Hematopoietic multipotent progenitor cell treated with erythropoietin and hydrocortisone succinate and interleukin-3 and kit ligand, for 8 days (in vitro differentiated cells): ENCODE results near the gene EEF2K.

Experiments
- DNase-seq: peaks from one replicate; pipeline ENCODE4 v3.0.0-alpha.2; 2015

Gene EEF2K

DNA sequence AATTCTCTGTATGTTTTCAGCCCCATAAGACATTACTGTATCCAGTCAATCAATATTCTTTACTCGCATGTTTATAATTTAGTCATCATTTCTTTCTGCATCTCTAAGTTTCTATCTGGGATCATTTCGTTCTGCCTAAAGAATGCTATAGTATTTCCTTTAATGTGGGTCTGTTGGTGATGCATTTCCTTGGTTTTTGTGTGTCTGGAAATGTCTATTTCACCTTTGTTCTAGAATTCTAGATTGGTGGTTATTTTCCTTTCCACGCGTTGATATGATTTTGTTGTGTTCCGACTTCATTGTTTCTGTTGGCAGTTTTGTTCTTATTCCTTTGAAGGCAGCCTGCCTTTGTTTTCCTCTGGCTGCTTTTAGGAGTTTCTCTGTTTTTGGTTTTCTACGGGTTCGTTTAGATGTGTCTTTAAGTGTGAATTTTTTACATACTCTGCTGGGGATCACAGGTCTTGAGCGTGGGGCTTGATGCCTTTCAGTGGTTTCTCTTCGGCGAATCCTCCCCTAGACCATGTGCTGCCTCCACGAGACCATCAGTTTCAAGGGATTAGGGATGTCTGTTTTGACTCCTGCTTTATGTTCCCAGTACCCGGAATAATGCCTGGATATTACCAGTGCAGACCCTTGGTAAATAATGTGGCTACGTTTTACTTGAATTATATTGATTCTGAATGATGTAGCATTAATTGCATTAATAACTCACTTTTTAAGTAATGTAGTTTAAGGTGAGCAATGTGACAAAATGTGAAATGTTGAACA lies 114.7 kb downstream of the EEF2K start:
- no peak for DNase-seq

DNA sequence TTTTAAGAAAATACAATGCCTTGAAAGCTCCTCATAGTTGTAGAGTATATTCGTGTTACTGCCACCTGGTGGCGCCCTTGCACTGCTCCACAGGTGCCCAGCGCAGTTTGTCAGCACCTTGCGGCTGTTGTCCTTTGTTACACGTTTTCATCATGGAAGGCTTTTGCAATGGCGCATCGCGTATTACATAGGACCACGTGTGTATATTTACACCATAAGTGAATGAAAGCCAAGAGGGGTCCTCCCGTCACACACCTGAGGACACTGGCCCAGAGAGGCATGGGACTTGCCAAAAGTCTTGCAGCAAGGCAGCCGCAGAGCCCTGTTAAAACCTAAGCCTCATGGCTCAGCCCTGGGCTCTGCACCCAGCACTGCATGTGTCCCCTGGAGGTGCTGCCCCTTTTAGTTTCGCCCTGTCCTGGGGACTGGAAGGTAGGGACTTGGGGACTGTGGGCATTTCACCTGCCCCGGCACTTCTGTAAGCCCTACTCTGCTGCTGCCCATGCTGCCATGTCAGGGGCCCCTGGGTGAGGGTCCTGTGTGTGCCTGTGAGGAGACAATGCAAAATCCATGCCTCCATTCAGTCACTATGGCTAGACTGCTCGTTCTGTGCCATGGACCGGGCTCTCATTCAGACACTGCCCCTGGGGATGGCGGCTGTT lies 115.4 kb downstream of the EEF2K start:
- peak; percentile 63 for DNase-seq

DNA sequence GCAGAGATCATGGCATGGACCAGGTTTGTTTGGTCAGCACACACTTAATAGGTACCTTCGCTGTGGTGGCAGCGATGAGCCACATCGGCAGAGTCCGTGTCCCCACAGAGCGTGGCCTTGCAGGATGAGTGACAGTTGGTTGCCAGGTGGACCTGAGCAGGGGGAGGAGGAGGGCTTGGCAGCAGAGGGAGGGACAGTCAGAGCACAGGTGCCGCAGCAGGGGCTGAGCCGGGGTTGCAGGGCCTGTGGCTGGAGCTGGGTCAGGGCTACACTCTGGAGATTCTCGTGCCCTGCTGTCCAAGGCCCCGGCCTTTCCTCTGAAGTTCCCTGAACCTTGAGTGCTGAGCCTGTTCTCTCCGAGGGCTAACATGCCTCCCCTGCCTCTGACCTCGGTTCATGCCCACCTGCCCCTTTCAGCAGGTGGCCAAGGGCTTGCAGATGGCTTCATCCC lies 116.0 kb downstream of the EEF2K start:
- no peak for DNase-seq

DNA sequence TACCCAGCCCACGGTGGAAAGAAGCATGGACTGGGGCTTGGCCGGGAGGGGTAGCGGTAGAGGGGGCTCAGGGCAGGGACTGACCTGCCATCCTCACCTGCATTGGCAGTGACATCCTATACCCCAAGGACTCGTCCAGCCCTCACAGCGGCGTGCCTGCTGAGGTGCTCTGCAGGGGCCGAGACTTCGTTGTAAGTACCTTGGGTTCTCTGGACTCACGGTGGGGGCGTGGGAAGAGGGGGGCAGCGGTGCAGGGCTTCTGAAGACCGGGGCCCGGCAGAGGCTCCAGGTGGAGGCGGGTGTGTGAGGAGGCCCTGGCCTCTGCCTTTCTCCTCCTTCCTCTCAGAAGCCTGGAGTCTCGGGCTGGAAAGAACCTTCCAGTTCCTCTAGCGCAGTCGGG lies 116.7 kb downstream of the EEF2K start:
- DNase-seq = no peak

DNA sequence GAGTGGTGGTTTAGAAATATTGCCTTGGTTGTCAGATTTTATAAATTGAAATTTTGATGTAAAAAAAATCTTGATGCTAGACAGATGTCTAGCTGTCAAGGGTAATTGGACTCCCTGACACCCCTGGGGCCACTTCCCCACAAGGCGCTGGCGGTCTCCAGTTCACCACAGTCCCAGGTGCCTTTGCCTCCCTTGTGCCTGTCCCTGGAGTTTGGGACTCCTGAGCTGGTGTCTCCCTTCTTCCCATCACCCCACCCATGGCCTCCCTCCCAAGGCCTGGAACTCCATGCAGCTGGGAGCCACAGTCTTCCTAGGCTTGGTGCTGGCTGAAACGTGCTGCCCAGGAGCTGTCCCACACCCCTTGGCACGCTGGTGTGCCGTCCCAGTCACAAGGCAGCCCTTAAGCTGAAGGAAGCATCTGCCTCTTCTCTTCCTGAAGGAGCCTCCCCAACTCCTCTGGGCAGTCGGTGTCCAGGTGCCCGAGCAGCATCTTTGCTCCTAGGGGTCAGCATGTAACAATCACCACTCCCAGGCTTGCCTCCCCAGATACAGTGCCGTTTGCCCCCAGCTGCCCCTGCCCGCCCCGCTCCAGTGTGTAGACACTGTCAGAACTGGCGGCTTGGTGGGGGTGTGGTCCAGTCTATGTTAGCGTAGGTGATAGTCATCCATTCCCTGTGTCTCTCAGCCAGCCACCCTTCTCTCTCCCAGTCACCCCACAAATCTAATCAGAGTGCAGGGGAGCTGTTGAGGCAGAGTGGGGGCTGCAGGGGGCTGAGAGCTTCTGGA lies 117.3 kb downstream of the EEF2K start:
- no peak for DNase-seq

DNA sequence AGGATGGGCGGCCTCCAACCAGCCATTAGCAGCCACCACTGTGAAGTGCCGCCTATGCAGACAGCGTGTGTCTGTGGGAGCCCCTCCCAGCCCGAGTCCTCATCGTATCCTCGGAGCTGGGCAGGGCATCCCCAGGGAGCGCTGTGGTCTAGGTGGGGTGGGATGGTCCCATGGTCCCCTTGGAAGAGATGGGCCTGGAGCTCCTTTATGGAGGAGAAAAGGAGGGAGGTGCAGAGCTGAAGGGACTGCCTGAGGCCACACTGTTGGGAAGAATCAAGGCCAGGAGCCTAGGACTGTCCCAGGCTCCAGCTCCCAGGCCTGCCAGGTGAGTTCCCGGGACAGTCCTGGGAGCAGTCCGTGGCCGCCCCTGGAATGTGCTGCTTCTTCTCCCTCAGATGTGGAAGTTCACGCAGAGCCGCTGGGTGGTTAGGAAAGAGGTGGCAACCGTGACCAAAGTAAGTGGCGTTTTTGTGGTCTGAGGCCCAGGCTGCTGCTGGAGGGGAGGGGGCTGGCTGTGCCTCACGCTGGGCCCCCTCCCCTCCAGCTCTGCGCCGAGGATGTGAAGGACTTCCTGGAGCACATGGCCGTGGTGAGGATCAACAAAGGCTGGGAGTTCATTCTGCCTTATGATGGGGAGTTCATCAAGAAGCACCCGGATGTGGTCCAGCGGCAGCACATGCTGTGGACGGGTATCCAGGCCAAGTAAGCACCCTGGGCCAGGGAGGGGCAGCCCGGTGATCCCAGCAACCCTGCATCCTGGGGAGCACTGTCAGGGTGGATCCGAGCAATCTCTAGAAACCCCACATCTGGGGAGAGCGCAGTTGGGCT lies 118.1 kb downstream of the EEF2K start:
- DNase-seq = no peak

DNA sequence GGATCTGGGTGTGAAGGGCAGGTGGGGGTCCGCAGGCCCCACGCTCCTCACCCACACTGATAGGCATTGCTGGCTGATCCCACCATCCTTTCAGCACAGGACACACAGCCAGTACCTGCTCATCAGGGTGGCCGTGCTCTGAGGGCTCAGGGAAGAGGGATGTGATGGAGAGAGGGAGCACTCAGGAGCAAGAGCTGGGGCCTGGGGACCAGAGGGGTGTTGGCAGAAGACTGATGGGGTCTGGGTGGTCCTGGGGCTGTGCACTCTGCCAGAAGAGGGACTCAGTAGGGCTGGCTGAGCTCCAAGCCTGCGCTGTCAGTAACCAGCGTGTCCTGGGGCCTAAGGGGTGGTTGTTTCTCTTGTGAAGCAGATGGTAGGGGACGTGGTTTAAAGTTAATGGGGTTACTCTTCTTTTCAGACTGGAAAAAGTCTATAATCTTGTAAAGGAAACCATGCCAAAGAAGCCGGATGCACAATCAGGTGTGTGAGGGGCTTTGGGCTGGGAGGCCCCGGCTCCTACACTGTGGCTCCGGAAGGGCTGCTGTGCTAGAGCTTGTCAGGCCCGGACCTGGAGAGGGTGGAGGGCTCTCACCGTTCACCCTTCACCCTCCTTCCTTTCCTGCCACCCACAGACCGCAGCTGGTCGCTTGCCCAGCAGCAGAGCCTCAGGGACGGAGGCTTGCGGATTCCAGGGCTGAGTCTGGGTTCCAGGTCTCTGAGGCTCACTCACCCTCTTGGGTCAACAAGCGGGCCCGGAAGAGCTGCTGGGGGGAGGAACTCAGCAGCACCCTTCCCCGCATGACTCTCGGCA lies 118.9 kb downstream of the EEF2K start:
- DNase-seq = no peak

DNA sequence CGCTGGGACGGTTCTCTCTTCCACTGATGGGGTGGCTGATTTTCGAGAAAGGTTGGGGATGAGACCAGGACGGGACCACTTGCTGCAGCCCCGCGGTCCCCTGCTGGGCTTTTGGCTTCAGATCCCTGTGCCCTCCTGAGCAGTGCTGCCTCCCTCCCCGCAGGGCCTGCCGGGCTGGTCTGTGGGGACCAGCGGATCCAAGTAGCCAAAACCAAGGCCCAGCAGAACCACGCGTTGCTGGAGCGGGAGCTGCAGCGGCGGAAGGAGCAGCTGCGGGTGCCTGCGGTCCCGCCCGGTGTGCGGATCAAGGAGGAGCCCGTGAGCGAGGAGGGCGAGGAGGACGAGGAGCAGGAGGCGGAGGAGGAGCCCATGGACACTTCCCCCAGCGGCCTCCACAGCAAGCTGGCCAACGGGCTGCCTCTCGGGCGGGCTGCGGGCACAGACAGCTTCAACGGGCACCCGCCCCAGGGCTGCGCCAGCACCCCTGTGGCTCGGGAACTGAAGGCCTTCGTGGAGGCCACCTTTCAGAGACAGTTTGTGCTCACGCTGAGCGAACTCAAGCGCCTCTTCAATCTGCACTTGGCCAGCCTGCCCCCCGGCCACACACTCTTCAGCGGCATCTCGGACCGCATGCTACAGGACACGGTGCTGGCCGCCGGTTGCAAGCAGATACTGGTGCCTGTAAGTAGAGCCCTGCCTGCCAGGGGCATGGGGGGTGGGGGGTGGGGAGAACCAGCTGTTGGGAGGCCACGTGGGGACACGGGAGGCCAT lies 119.7 kb downstream of the EEF2K start:
- no peak for DNase-seq

DNA sequence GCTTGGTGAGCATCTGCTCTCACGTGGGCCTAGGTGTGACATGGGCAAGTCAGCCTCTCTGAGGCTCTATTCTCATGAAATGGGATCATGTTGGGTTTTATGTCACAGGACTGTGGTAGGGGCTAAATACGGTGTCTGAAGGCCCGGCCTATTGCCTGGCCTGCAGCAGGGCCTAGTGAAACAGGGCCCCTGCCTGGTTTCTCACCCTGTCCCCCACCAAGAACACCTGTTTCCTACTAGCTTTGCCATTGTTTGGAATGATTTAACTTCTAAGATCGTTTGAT lies 120.2 kb downstream of the EEF2K start:
- no peak for DNase-seq

DNA sequence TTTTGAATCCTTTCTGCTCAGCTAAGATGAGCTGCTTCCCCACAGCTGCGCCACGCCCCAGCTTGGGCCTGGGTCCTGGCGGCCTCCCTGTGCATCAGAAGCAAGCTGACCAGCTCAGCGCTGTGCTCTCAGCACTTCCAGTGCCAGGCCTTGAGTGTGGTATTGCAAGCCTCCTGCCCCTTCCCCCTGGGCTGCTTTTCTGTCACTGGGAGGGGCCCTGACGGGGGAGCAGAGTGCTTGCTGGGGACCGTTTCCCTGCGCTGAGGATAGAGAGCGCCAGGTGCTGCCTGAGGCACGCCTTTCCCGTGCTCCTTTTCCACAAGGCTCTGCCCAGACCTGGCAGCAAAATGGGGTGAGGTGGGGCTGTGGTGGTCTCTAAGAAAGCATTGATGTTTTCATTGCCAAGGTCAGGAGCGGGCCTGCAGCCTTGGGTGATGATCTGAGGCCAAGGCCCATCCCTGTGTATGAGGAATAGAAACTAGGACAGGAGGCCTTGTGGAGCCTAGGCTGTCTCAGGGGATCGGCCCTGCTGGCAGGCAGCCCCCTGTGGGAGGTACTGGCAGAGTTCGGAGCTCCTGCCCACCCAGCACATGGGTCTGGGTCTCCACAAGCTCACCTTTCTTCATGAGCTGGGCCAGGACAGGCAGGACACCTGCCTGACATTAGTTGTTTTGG lies 120.8 kb downstream of the EEF2K start:
- no peak for DNase-seq

DNA sequence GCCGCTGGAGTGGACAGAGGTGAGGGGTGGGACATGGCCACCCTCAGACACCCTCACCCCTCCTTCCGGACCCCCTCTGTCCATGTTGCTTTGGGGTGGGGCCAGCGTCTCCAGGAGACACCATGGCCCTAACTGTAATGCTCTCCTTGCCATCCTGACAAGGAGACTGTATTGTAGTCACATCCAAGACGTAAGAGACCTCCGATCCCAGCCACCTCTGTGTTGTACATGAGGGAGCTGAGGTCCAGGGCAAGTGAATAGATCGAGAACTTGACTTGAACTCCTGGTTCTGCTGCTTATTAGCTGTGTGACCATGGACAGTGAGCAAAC lies 121.3 kb downstream of the EEF2K start:
- DNase-seq = no peak

DNA sequence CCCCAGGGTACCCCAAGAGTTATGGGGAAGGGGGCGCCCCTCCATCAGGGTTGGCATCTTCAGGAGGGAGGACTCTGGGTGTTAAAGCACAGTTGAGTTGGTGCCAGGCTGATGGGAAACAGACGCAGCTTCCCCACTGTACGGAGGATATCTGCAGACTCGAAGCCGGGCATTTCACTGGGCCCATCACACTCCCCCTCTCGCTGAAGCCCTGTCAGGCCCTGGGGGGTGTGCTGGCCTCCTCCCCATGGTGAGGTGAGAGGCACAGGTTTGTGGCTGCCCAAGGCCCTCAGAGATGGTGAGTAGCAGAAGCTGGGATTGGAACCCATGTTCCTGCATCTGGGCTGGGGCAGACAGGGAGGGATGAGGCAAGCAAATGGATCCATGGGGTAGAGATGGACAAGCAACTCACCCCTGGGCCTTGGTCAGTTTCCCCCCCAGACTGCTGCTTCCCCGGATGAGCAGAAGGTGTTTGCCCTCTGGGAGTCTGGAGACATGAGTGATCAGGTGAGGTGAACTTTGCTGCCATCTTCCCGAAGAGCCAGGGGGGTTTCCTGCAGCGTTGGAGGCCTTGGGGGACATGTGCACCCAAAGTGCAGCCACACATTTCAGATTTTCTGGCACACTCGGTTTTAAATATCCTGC lies 122.1 kb downstream of the EEF2K start:
- DNase-seq = no peak

DNA sequence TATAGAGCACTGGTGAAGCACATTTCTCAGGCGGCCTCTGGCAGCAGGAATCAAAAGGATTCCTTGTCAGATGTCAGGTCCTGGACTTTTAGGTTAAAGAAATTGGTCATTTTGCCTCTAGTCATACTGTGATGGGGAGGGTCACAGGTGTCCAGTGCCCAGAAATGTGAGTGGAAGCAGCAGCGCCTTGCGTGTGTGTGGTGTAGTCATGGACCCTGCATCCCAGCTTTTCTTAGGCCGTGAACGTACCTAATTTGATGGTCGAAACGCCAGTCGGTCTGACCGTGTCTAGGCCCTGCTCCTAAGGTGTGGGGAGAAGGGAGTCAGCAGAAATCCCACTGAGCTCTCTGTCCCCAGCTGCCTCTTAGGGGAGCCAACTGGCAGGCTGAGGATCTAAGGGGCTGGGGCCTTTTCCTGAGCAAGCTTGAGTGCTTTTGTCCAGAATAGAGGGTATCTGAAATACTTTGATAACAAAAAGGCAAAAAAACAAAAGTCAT lies 123.2 kb downstream of the EEF2K start:
- DNase-seq = no peak

DNA sequence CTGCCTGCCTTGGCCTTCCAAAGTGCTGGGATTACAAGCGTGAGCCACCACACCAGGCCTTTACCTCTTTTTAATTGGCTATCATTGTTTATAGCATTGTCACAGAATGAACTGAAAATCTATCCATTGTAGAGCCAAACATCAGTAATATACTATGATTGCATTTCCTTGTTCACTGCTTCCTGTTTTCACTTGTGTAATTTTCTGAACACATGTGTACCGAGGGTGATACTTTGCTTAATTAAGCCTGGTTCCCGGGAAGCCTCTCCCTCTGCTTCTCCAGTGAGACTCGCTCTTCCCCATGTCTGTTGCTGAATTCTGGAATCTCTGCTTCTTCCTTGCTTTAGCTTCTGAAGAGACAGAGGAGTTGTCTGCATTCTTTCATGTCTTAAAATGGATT lies 124.2 kb downstream of the EEF2K start:
- no peak for DNase-seq

DNA sequence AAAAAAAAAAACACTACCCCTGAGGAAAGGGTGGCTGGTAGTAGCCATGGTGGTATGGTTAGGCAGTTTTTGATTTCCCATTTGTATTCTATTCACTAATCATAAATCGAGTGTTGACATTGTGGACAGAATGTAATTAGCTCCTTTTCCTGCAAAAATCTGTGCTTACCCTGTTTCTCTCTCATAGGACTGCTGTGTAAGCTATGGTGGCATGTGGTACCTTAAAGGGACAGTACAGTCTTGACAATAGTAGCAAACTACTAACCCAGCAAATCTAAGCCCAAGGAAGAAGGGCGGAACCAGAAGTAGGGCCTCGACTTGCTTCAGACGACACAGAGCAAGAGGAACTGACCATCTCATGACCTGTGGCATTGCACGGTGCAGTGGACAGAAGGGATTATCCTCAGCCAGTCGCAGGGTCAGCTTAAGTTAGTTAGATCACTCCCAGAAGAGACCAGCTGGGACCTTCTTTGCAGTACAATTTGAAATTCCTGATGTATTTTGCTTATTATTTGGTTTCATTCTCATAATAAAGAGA lies 127.4 kb downstream of the EEF2K start:
- no peak for DNase-seq

DNA sequence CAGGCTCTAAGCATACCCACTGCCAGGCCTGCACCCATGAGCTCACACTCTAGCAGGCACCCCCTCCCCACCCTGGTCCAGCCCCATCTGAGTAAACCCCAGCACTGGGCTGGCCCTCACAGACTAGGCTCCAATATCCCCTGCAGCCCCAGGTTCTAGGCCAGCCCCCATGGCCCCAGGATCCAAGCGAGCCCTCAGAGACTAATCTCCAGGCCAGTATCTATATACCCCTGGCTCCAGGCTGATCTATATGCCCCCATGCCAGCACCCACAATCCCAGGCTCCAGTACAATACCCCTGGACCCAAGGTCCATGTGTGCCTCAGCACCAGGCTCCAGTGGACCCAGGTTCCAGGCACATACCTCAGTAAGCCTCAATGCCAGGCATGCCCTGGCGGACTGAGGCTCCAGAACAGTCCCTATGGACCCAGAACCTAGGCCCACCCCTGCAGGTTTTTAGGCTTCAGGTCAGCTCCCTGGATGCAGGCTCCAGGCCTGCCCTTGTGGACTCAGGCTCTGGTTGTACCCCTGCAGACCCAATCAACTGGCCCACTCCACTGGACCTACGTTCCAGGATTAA lies 129.7 kb downstream of the EEF2K start:
- no peak for DNase-seq

DNA sequence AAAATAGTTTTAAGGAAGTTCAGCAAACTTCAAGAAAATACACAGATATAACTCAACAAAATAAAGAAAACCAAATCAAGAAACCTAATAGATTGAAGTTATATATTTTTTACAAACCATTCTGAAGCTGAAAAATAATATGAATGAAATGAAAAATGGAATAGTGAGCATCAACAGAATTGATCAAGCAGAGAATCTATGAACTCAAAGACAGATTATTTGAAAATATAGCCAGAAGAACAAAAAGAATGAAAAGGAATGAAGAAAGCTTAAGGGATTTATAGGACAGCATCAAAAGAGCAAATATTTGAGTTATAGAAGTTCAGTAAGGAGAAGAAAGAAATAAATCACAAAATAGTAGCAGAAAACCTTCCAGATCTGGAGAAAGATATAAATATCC lies 130.5 kb downstream of the EEF2K start:
- no peak for DNase-seq

DNA sequence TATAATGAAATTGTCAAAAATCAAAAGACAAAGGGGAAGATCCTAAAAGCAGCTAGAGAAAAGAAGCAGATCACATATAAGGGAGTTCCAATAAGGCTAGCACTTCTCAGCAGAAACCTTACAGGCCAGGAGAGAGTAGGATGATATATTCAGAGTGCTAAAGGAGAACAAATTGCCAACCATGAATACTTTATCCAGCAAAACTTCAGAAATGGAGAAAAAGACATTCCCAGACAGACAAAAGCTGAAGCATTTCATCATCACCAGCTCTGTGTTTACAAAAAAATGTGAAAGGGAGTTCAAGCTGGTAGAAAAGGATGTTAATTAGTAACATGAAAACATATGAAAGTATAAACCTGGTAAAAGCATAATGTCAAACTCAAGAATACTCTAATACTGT lies 131.0 kb downstream of the EEF2K start:
- DNase-seq = no peak

DNA sequence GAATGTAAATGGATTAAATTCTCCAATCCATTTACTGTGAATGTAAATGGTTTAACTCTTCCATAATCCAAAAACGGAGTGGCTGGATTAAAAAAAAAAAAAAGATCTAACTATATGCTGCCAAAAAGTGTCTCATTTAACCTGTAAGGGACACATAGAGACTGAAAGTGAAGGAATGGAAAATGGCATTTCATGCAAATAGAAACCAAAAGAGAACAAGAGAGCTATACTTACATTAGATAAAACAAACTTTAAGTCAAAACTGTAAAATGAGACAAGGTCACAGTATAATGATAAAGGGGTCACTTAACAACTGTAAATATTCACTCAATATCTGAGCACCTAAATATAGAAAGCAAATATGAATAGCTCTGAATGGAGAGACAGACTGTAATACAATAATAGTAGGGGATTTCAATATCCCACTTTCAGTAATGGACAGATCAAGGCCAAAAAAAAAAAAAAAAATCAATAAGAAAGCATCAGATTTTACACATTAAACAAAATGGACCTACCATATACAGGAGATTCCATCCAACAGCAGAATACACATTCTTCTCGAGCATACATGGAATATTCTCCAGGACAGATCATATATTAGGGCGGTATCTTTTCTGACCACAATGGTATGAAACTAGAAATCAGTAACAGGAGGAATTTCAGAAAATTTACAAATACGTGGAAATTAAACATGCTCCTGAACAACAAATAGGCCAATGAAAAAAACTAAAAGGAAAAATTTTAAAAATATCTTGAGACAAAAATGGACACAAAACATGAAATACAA lies 132.0 kb downstream of the EEF2K start:
- DNase-seq = no peak
